OCI-LY3 (cell line): ENCODE results near the gene RNF144A.

Source experiments
- CTCF ChIP-seq: fragments of 200-600, 300-600 bp; sonication (generic); IDR thresholded peaks from 2 replicates; pipeline ENCODE4 v1.5.1; 2014; ENCODE audit warnings: antibody characterized with exemption, low read length, low read depth
- EZH2phosphoT487 ChIP-seq: fragments of 200-600 bp; shearing (Covaris generic); IDR thresholded peaks from 2 replicates; pipeline ENCODE4 v1.6.1; 2018; ENCODE audit warnings: antibody characterized with exemption, mixed run types, low read depth

DNA sequence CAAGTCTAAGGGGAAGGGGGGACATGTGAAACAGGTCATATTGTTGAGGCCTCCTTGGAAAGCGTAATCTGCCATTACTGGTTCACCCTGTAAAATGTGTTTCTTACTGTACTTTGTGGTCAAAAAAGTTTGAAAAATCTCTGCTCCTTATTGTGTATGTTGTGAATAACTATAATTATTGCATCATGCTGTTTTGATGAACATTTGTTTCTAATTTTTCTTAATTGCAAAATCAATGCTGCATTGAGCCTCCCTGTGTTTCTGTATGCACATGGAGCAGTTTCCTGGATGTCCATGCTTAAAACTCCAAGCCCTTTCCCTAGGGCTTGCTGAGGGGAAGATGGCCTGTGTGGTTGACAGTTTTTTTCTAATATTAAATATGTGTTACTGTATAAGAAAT lies 158.6 kb downstream of the RNF144A start:
- TF ChIP-seq CTCF = no peak
- no peak for TF ChIP-seq EZH2phosphoT487
